Measurements from ENCODE around the gene PRSS2. TPM values are rescaled to one million over a fixed set of nuclear protein-coding genes. Genes with fewer than 3 reads are reported as not detected.

Gene PRSS2
- not detected for total RNA-seq

GRCh38 chr7:142770661-142771352, at the start of gene PRSS2:
Gene PRSS2 (plus strand): TSS chr7:142770970. CDS start chr7:142770983, 13 bp downstream.
- H3K27ac Mint-ChIP-seq = no peak within 1 kb of the TSS
- no peak for ATAC-seq
- intact Hi-C loops (cut with micrococcal nuclease) = no loop called here
- no peak for DNase-seq
- TF ChIP-seq CTCF (IDR thresholded peaks at IDR 0.05) = no peak
- no peaks in the 10 kb centered on the region for H3K36me3 Mint-ChIP-seq (ENCODE audit: low read depth)
- ChIA-PET CTCF (interaction anchor here (1.0 kb wide), 1 partner anchor 141 kb away, joined by 3 read pairs; no protein-coding TSS in a partner anchor), POLR2A (interaction anchor here (1.4 kb wide), 1 partner anchor 39 kb away, joined by 3 read pairs; no protein-coding TSS in a partner anchor)
- no peaks in the 10 kb centered on the region for H3K9me3 Mint-ChIP-seq
- no peaks in the 10 kb centered on the region for H3K27me3 Mint-ChIP-seq
- H3K4me3 Mint-ChIP-seq = no peak within 1 kb of the TSS
- peaks cover 2% of the 10 kb centered on the region for H3K4me1 Mint-ChIP-seq (ENCODE audit: low read depth)

- Mint-ChIP-seq H3K9me3 (no peaks in the 10 kb centered on the region), H3K4me1 (ENCODE audit: low read depth) (peaks cover 14% of the 10 kb centered on the region), H3K27ac (peak overlapping the region; percentile 57), H3K36me3 (ENCODE audit: low read depth) (no peaks in the 10 kb centered on the region), H3K27me3 (no peaks in the 10 kb centered on the region), H3K4me3 (peak overlapping the region; percentile 70)
- POLR2A ChIA-PET = no interaction called here
- no peak for TF ChIP-seq CTCF (IDR thresholded peaks at IDR 0.05)
- no peak for DNase-seq
- intact Hi-C loops (cut with micrococcal nuclease) = no loop called here
- CTCF ChIA-PET = no interaction called here
- no peak for ATAC-seq
Measured at GRCh38 chr7:142720986-142721385, 49.8 kb upstream of the PRSS2 start.

- ATAC-seq = no peak
- Mint-ChIP-seq H3K4me1 (ENCODE audit: low read depth) (peaks cover 8% of the 10 kb centered on the region), H3K27ac (peak overlapping the region; percentile 71), H3K27me3 (no peaks in the 10 kb centered on the region), H3K36me3 (ENCODE audit: low read depth) (no peaks in the 10 kb centered on the region), H3K4me3 (peak overlapping the region; percentile 70), H3K9me3 (no peaks in the 10 kb centered on the region)
- intact Hi-C loops (cut with micrococcal nuclease) = no loop called here
- CTCF ChIA-PET = no interaction called here
- POLR2A ChIA-PET = no interaction called here
- TF ChIP-seq CTCF (IDR thresholded peaks at IDR 0.05) = no peak
- no peak for DNase-seq
Measured at GRCh38 chr7:142722248-142722794, 48.4 kb upstream of the PRSS2 start.

- Mint-ChIP-seq H3K4me3 (no peak overlapping the region), H3K9me3 (no peaks in the 10 kb centered on the region), H3K4me1 (ENCODE audit: low read depth) (no peaks in the 10 kb centered on the region), H3K27me3 (no peaks in the 10 kb centered on the region), H3K27ac (no peak overlapping the region), H3K36me3 (ENCODE audit: low read depth) (no peaks in the 10 kb centered on the region)
- TF ChIP-seq CTCF (IDR thresholded peaks at IDR 0.05) = no peak
- intact Hi-C loops (cut with micrococcal nuclease) = no loop called here
- ATAC-seq (no peak), DNase-seq (no peak)
- ChIA-PET CTCF (no interaction called here), POLR2A (no interaction called here)
Measured at GRCh38 chr7:142733271-142733670, 37.5 kb upstream of the PRSS2 start.

- ATAC-seq (peak; percentile 47), DNase-seq (no peak)
- Mint-ChIP-seq H3K27me3 (no peaks in the 10 kb centered on the region), H3K36me3 (ENCODE audit: low read depth) (no peaks in the 10 kb centered on the region), H3K9me3 (no peaks in the 10 kb centered on the region), H3K4me3 (peak overlapping the region; percentile 43), H3K27ac (peak overlapping the region; percentile 16), H3K4me1 (ENCODE audit: low read depth) (peaks cover 10% of the 10 kb centered on the region)
- no peak for TF ChIP-seq CTCF (IDR thresholded peaks at IDR 0.05)
- intact Hi-C loops (cut with micrococcal nuclease) = no loop called here
- POLR2A ChIA-PET = no interaction called here
- CTCF ChIA-PET = interaction anchor here (1.5 kb wide), 1 partner anchor 152 kb away, joined by 4 read pairs; no protein-coding TSS in a partner anchor
Measured at GRCh38 chr7:142739923-142740492, 30.8 kb upstream of the PRSS2 start.
